IPS-NIHi7 (cell line): ENCODE data around the gene SPINT3.
"Not testable (repeated sequence)": the region's sequence is repeated elsewhere in the genome, so short reads cannot be mapped to it uniquely, and the experiment has no call there.

Experiments
- DNase-seq: peaks from one replicate; pipeline ENCODE4 v3.0.0; 2012; ENCODE audit warnings: mixed read lengths; ENCODE audit errors: extremely low spot score

SPINT3 gene

GRCh38 chr20:45502561-45502960 lies 12.9 kb downstream of the SPINT3 start:
- no peak for DNase-seq

- DNase-seq = no peak
Observed at GRCh38 chr20:45501600-45501999, 13.8 kb downstream of the SPINT3 start.

- DNase-seq = no peak
Observed at GRCh38 chr20:45500022-45500421, 15.4 kb downstream of the SPINT3 start.

- DNase-seq = no peak
Observed at GRCh38 chr20:45497971-45498494, 17.4 kb downstream of the SPINT3 start.

GRCh38 chr20:45496166-45496565 lies 19.3 kb downstream of the SPINT3 start:
- DNase-seq = no peak

- DNase-seq = no peak
Observed at GRCh38 chr20:45495501-45495941, 19.9 kb downstream of the SPINT3 start.

GRCh38 chr20:45489083-45489531 lies 26.3 kb downstream of the SPINT3 start:
- no peak for DNase-seq

- DNase-seq = peak; percentile 77
Observed at GRCh38 chr20:45487231-45487635, 28.2 kb downstream of the SPINT3 start.

GRCh38 chr20:45485388-45485787 lies 30.0 kb downstream of the SPINT3 start:
- no peak for DNase-seq

GRCh38 chr20:45484676-45485075 lies 30.7 kb downstream of the SPINT3 start:
- DNase-seq = no peak

GRCh38 chr20:45479822-45480221 lies 35.6 kb downstream of the SPINT3 start:
- no peak for DNase-seq

GRCh38 chr20:45477530-45478148 lies 37.8 kb downstream of the SPINT3 start:
- not testable (repeated sequence) for DNase-seq

GRCh38 chr20:45472286-45472685 lies 43.1 kb downstream of the SPINT3 start:
- not testable (repeated sequence) for DNase-seq

GRCh38 chr20:45470937-45471336 lies 44.5 kb downstream of the SPINT3 start:
- DNase-seq = no peak

GRCh38 chr20:45470262-45470931 lies 45.0 kb downstream of the SPINT3 start:
- DNase-seq = peak; percentile 35

GRCh38 chr20:45469336-45470261 lies 45.8 kb downstream of the SPINT3 start, which contains the start of gene WFDC2:
TSS of gene WFDC2 (plus strand) at chr20:45469753. CDS start at chr20:45469782, 29 bp downstream.
- DNase-seq = peak; percentile 36

- DNase-seq = no peak
Observed at GRCh38 chr20:45467861-45468260, 47.6 kb downstream of the SPINT3 start.

- DNase-seq = no peak
Observed at GRCh38 chr20:45467172-45467571, 48.2 kb downstream of the SPINT3 start.

- DNase-seq = no peak
Observed at GRCh38 chr20:45465491-45466266, 49.7 kb downstream of the SPINT3 start.

GRCh38 chr20:45463709-45464108 lies 51.7 kb downstream of the SPINT3 start:
- DNase-seq = no peak
